ENCODE measurements around the gene FBXL19. TPM values are rescaled to one million over a fixed set of nuclear protein-coding genes. Genes with fewer than 3 reads are reported as not detected.
"Not testable (repeated sequence)": the region's sequence is repeated elsewhere in the genome, so short reads cannot be mapped to it uniquely, and the experiment has no call there.

The FBXL19 gene
- total RNA-seq, 1 experiment from 2014 or later: 14.2 TPM

DNA sequence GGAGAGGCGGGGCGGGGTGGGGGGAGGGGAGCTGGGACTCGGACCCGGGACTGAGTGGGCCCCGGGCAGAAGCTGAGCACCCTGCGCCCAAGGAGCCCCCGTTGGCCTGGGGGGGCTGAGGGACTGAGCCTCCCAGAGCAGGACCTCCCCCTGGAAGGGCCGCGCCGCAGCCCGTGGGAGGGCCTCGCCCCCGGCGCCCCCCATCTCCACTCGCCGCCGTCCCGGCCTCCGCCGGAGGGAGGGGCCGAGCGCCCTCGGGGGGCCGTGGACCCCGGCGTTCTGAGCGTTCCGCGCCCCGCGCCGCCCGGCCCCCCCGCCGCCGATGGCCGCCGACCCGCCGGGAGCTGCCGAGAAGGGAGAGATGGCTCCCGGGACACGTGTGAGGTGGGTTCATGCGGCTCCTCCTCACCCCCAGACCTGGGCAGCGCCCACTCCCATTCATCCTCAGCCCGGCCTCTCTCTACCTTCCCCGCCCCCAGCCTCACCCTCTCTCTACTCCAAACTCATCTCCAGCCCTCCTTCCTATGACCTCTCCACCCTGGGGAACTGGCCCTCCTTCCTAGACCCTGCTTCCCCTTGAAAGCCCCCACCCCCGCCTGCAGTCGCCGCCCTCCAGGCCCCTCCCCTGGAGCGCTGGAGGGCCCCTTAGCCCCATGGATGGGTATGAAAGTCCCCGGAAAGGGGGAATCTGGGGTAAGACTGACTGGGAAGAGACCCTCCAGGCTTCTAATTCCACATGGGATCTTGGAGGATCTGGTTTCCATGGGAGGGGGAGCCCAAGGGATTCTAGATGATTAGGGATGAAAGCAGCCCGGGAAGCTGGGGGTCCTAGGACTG lies 922 bp downstream of the FBXL19 start:
- no peaks in the 10 kb centered on the region for H3K27me3 ChIP-seq

DNA sequence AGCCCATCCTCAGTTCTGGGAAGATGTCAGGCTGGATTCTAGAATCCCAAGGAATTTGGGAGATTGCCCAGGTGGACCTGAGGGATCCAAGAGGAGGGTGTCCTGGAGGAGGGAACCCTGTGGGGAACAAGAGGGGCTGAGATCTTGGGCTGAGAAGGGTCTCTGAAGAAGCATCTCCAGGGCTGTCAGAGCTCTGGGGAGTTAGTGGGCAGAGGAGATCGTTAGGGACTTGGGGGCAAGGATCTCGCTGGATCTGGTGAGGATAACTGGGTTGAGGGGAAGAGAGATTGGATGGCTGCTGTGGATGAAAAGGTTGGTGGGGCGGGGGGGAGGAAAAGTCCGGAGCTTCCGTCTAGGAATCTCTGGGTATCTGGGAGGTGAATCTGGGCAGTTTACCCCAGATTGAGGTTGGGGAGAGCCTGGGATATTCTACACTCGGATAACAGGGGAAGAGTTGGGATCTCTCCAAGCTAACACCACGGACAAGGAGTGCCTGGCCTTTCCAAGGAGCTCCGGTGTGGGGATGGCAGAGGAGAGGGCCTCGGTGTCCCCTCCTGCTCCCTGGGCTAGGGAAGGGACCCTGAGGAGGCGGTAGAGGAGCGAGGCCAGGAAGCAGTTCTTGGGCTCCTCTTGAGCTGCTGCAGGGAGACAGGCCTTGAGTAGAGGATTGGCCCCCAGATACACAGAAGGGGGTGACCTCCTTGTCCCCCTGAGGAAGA lies 1.7 kb downstream of the FBXL19 start:
- peak overlapping the region; percentile 89 for H3K4me3 ChIP-seq
- H3K27ac ChIP-seq: no peak overlapping the region
- no peaks in the 10 kb centered on the region for H3K27me3 ChIP-seq
- H3K9me3 ChIP-seq (replicated peaks): no peaks in the 10 kb centered on the region
- H3K4me1 ChIP-seq: no peaks in the 10 kb centered on the region
- no peak for DNase-seq
- H3K36me3 ChIP-seq: no peaks in the 10 kb centered on the region

More for the DNA sequence above, 922 bp downstream of the FBXL19 start:
- no peak overlapping the region for H3K27ac ChIP-seq
- peak overlapping the region; percentile 89 for H3K4me3 ChIP-seq
- DNase-seq: no peak
- no peaks in the 10 kb centered on the region for H3K4me1 ChIP-seq
- H3K36me3 ChIP-seq: no peaks in the 10 kb centered on the region
- H3K9me3 ChIP-seq (replicated peaks): no peaks in the 10 kb centered on the region

DNA sequence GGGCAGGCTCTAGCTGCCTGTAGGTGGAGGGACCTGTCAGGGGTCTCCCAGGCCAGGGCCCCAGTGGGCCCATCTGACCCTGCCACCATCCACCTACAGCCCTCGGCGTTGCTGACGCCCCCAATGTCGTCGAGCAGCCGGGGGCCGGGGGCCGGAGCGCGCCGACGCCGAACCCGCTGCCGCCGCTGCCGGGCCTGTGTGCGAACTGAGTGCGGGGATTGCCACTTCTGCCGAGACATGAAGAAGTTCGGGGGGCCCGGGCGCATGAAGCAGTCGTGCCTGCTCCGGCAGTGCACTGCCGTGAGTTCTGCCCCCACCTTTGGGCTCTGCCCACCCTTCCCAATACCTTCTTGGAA lies 2.2 kb downstream of the FBXL19 start:
- no peaks in the 10 kb centered on the region for H3K36me3 ChIP-seq
- no peak for DNase-seq
- H3K9me3 ChIP-seq (replicated peaks): no peaks in the 10 kb centered on the region
- H3K4me1 ChIP-seq: no peaks in the 10 kb centered on the region
- no peak overlapping the region for H3K27ac ChIP-seq
- H3K4me3 ChIP-seq: no peak overlapping the region
- H3K27me3 ChIP-seq: no peaks in the 10 kb centered on the region

DNA sequence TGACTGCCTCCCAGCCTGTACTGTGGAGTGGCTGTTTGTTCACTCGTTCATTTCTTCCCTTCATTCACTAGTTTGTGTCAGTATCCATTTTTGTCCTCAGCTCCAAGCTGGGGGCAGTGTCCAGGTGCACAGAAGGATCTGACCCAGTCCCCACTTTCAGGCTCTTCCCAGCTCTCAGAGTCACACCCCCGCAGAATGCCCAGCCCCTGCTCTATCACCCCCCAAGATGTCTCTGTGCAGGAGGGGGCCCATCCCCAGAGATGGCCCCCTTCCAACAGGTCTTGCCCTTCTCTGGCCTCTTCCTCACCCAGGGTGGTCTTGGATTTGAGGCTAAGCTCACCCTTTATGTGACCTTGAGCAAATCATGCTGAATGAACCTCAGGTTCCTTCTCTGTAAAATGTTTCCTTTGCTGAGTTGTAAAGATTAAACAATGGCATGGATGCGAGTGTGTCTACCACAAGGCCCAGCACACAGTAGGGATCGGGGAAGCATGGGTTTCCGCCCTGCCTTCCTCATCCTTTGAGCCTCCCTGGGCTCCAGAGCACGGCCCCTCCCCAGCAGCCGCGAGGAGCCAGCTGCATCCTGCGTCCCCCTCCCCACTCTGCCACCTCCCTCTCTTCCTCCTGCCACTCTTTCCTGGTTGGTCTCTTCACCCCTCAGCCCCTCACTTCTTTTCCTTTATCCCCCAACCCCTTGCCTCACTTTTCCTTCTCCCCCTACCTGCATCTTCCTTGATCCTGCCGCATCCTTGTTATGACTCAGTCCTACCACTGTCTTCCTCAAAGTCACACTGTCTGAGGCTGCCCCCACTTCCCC lies 2.8 kb downstream of the FBXL19 start:
- H3K27me3 ChIP-seq: no peaks in the 10 kb centered on the region
- H3K9me3 ChIP-seq (replicated peaks): no peaks in the 10 kb centered on the region
- no peaks in the 10 kb centered on the region for H3K36me3 ChIP-seq
- no peak overlapping the region for H3K4me3 ChIP-seq
- no peak overlapping the region for H3K27ac ChIP-seq
- H3K4me1 ChIP-seq: no peaks in the 10 kb centered on the region
- no peak for DNase-seq

DNA sequence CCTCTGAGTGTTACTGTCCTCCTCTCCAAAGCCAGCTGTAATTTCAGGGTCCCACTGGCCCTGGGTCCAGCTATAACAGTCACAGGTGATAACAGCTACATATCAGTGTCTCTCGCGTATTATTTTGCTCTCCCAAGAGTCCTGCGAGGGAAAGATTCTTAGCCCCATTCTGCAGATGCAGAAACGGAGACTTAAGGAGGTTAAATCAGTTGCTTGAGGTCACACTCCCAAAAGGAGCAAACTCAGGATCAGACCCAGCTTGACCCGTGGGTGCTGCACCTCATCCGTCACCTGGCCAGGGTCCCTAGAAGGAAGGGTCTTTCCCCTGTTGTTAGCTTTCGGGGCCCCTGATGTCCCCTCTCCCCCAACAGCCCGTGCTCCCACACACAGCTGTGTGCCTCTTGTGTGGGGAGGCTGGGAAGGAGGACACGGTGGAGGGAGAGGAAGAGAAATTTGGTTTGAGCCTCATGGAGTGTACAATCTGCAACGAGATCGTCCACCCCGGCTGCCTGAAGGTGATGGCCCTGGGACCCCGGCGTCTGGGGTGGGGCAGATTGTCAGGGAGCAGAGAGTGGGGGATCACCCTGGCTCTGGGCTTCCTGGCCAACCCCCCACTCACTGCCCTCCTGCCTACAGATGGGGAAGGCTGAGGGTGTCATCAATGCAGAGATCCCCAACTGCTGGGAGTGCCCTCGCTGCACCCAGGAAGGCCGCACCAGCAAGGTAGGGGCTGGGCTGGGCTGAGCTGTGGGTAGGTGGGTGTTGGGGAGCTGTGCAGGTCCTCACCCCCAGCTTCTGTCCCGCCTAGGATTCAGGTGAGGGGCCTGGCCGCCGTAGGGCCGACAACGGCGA lies 3.8 kb downstream of the FBXL19 start:
- Histone ChIP-seq H3K9me3 (replicated peaks) (no peaks in the 10 kb centered on the region), H3K4me1 (no peaks in the 10 kb centered on the region), H3K27ac (no peak overlapping the region), H3K27me3 (no peaks in the 10 kb centered on the region), H3K36me3 (peaks cover 3% of the 10 kb centered on the region; the same call in 1 of the 2 replicates), H3K4me3 (no peak overlapping the region)
- no peak for DNase-seq

DNA sequence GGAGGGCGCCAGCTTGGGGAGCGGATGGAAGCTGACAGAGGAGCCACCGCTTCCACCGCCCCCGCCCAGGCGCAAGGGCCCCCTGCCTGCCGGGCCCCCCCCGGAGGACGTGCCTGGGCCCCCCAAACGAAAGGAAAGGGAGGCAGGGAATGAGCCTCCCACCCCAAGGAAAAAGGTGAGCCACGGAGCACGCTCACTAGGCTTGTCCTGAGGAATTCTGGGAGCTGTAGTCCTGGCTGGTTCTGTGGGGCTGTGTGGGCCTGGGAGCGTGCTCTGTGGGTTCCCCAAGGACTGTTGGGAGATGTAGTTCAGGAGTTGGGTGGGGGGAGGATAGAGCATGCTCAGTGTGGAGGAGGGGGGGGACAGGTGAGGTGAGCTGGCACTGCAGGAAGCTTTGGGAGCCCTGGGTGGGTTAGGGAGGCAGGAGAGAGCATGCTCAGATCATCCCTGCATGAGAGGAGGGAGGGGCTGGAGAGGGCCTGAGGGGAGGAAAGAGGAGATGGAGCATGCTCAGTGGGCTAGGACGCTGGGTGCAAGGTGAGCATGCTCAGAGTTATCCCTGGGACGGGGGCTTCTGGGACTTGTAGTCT lies 4.5 kb downstream of the FBXL19 start:
- H3K4me1 ChIP-seq: no peaks in the 10 kb centered on the region
- H3K27me3 ChIP-seq: no peaks in the 10 kb centered on the region
- H3K36me3 ChIP-seq: peaks cover 3% of the 10 kb centered on the region; the same call in 1 of the 2 replicates
- no peak overlapping the region for H3K27ac ChIP-seq
- DNase-seq: peak; percentile 79 to 82
- no peak overlapping the region for H3K4me3 ChIP-seq
- no peaks in the 10 kb centered on the region for H3K9me3 ChIP-seq (replicated peaks)

DNA sequence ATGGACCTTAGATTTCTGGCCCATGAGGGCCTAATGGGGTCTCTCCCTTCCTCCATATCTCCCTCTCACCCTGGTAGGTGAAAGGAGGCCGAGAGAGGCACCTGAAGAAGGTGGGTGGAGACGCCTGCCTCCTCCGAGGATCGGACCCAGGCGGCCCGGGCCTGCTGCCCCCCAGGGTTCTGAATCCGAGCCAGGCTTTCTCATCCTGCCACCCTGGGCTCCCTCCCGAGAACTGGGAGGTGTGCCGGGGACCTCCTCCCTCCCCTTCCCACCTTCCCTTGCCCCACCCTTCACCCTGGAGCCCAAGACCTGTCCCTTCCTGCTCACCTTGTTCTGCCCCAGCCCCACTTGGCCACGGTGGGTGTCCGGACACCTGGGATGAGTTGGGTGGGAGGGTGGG lies 5.0 kb downstream of the FBXL19 start:
- Histone ChIP-seq H3K36me3 (peaks cover 7% of the 10 kb centered on the region; the same call in 1 of the 2 replicates), H3K4me1 (no peaks in the 10 kb centered on the region), H3K9me3 (replicated peaks) (no peaks in the 10 kb centered on the region), H3K27me3 (no peaks in the 10 kb centered on the region), H3K4me3 (no peak overlapping the region), H3K27ac (no peak overlapping the region)
- no peak for DNase-seq

DNA sequence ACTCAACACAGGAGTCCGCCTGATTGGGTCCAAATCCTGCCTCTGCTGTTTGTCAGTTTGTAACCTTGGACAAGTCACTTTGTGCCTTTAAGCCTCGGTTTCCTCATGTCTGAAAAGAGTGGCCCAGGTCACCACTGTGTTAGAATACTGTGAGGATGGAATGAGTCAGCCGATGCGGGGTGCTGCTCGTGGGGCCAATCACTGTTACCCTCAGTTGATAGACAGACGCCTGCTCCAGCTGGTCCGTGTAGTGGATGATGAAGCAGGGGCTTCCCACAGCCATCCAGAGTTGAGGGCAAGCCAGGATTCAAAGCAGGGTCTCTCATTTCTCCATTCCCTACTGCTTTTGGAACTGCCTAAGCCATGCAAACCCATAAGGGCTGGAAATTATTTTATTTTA lies 5.8 kb downstream of the FBXL19 start:
- Histone ChIP-seq H3K36me3 (peaks cover 8% of the 10 kb centered on the region; the same call in 1 of the 2 replicates), H3K27me3 (no peaks in the 10 kb centered on the region), H3K27ac (no peak overlapping the region), H3K4me1 (no peaks in the 10 kb centered on the region), H3K4me3 (no peak overlapping the region), H3K9me3 (replicated peaks) (no peaks in the 10 kb centered on the region)
- DNase-seq: no peak

DNA sequence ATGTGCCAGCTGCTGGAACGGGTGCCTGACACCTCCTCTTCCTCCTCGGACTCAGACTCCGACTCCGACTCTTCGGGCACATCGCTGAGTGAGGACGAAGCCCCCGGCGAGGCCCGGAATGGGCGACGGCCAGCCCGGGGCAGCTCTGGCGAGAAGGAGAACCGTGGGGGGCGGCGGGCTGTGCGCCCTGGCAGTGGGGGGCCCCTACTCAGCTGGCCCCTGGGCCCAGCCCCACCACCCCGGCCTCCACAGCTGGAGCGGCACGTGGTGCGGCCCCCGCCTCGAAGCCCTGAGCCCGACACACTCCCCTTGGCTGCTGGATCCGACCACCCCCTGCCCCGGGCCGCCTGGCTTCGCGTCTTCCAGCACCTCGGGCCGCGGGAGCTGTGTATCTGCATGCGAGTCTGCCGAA lies 6.8 kb downstream of the FBXL19 start:
- no peaks in the 10 kb centered on the region for H3K27me3 ChIP-seq
- H3K4me1 ChIP-seq: no peaks in the 10 kb centered on the region
- no peak for DNase-seq
- H3K4me3 ChIP-seq: no peak overlapping the region
- H3K36me3 ChIP-seq: peaks cover 8% of the 10 kb centered on the region; the same call in 1 of the 2 replicates
- H3K9me3 ChIP-seq (replicated peaks): no peaks in the 10 kb centered on the region
- H3K27ac ChIP-seq: no peak overlapping the region

DNA sequence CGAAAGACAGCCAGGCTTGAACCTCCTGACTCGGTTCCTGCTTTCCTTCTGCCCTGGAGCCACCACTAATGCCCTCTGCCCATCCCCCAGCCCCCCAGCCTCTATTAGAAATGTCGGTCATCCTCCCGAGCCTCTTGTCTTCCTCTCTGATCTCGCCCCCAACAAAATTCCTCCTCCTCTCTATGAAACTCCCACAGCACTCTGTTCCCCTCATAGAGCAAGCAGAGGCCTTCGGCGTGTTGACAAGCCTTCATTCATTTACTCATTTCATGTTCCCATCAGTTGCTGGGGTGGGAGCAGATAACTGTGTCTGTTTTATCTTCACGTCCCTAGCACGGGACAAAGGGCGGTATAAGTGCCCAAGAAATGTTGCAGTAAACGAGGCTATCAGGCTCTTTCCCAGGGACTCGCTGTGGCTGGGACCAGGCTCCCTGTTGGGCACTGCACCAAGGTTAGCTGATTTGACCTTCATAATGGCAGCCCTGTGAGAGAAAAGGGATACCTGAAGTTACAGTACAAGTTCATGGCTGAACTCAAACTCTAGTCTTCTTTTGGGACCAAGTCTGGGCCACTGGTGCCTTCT lies 7.8 kb downstream of the FBXL19 start:
- H3K9me3 ChIP-seq (replicated peaks): no peaks in the 10 kb centered on the region
- H3K4me3 ChIP-seq: no peak overlapping the region
- H3K27ac ChIP-seq: no peak overlapping the region
- no peaks in the 10 kb centered on the region for H3K27me3 ChIP-seq
- DNase-seq: no peak
- no peaks in the 10 kb centered on the region for H3K4me1 ChIP-seq
- peaks cover 8% of the 10 kb centered on the region; the same call in 1 of the 2 replicates for H3K36me3 ChIP-seq

DNA sequence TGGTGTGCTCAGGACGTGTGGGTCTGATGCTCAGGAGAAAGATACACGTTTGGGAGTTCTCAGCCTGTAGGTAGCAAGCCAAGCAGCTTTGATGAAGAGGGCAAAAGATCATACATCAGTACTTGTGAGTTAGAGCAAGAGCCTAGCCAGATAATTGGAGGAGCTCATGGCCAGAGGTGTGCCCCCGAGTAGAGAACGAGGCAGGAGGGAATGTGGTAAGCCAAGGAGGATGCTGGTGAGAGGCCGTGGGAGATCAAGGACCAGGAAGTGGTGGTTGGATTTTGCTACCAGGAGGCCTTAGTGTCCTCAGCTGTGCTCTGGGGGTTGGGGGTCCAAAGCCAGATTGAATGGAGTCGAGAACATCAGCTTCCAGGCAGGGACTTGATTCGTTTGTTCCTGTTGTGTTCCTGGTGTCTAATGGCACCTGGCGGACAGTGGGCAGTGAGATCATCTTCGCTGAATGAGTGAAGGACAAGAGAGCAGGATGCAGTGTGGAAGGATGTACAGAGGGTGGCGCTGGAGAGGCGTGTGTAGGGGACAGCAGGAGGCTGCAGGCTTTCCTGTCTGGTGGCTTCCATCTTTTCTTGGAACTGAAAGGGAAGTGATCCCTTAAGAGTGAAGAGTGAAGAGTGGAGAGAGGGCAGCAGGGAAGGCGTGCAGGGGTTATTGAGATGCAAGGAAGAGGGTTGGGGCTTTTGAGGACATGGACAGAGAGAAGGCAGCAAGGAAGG lies 11.6 kb downstream of the FBXL19 start:
- Histone ChIP-seq H3K4me3 (no peak overlapping the region), H3K27ac (no peak overlapping the region), H3K27me3 (no peaks in the 10 kb centered on the region), H3K4me1 (no peaks in the 10 kb centered on the region), H3K9me3 (replicated peaks) (no peaks in the 10 kb centered on the region), H3K36me3 (peaks cover 8% of the 10 kb centered on the region; the same call in 1 of the 2 replicates)
- DNase-seq: peak; percentile 59 to 66

DNA sequence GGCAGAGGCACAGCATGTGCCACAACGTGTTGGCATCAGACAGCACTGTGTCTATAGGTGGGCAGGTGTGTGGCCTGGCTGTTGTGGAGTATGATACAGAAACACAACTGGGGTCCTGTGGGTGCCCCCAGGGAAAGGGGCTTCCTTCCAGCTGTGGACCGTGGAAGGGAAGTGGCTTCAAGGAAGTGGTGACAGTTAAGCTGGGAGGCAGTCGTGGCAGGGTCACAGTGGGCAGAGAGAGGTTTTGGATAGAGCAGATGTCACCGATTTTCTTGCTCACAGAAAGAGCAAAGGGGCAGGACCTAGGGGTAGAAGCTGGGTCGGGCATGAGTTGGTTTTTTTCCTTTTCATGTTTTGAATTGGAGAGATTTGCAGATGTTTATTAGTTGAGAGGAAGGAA lies 14.3 kb downstream of the FBXL19 start:
- Histone ChIP-seq H3K9me3 (replicated peaks) (no peaks in the 10 kb centered on the region), H3K36me3 (peaks cover 15% of the 10 kb centered on the region; the same call in 1 of the 2 replicates), H3K4me1 (0 out of 2 replicates have a peak, but pooled peaks cover 3% of the 10 kb centered on the region), H3K27ac (no peak overlapping the region), H3K4me3 (no peak overlapping the region), H3K27me3 (no peaks in the 10 kb centered on the region)
- no peak for DNase-seq

DNA sequence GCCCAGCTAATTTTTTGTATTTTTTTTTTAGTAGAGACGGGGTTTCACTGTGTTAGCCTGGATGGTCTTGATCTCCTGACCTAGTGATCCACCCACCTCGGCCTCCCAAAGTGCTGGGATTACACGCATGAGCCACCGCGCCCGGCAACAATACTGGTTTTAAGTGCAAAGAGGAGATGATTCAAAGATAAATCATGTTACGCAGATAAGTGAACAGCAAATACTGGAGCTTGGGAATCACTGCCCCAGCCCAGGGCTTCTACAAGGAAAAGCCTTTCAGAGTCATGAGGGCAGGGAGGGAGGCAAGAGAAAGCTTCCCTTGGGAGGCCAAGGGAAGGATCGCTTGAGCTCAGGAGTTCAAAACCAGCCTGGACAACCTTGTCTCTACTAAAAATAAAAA lies 16.2 kb downstream of the FBXL19 start:
- peaks cover 21% of the 10 kb centered on the region for H3K36me3 ChIP-seq
- H3K9me3 ChIP-seq (replicated peaks); H3K4me3 ChIP-seq; H3K4me1 ChIP-seq; H3K27me3 ChIP-seq; H3K27ac ChIP-seq; DNase-seq: not testable (repeated sequence)

All from SJCRH30 (cell line).